SK-N-MC (cell line): ENCODE data around the gene PRR33.

Experiments used
- EZH2 ChIP-seq: fragments of 200-600 bp; sonication (generic); IDR thresholded peaks from one replicate; pipeline ENCODE4 v1.6.1; 2017; ENCODE audit warnings: antibody characterized with exemption
- POLR2AphosphoS5 ChIP-seq: IDR thresholded peaks from 2 replicates; pipeline ENCODE4 v1.6.1; 2012; ENCODE audit warnings: mild to moderate bottlenecking, low read depth, low read length, borderline replicate concordance

GRCh38 chr11:1861435-1862411 is 30.0 kb downstream of the PRR33 start:
- TF ChIP-seq POLR2AphosphoS5 (no peak), EZH2 (no peak)
